GM10847 (cell line): ENCODE measurements around the gene TEN1.

Experiments
- POLR2A ChIP-seq: IDR thresholded peaks from 2 replicates; pipeline ENCODE4 v1.6.1; 2011; ENCODE audit not compliant: insufficient read length; ENCODE audit errors: extremely low read depth

TEN1 gene

DNA sequence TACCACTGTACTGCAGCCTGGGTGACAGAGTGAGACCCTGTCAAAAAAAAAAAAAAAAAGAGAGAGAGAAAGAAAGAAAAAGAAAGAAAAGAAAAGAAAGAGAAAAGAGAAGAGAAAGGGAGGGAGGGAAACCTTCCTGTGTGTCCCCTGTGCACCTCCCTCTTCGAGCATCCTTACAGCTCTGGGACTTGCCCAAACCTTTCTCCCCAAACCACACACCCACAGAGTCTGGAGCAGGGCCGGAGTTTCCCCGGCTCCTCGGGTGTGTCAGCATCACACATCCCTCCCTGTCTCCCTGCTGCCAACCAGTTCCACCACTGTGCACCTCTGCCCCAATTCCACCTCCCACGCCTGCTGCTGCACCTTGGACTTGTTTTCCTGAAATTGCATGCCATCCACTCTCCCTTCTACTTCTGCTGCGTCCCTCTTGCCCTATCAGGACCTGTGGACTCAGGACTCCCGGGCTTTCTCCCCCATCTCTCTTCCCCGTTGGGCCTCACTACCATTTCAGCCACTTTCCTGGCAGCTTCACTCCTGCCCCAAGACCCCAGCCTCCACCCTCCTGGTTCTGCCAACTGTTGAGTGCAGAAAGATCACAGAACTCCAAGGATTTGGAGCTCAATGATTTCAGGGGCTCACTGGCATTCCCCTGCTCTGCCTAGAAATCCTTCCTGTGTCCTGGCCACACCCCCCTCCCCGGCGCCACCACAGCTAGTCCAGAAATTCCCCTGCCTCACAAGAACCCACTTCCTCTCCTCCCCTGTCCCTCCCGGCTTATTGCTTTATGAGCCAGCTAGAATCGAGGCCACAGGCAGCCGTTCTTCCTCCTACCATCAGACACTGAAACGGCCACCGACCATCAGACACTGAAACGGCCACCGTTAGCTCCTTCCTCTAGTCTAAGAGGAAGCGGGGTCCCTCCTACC is 17.9 kb downstream of the TEN1 start:
- TF ChIP-seq POLR2A = no peak

DNA sequence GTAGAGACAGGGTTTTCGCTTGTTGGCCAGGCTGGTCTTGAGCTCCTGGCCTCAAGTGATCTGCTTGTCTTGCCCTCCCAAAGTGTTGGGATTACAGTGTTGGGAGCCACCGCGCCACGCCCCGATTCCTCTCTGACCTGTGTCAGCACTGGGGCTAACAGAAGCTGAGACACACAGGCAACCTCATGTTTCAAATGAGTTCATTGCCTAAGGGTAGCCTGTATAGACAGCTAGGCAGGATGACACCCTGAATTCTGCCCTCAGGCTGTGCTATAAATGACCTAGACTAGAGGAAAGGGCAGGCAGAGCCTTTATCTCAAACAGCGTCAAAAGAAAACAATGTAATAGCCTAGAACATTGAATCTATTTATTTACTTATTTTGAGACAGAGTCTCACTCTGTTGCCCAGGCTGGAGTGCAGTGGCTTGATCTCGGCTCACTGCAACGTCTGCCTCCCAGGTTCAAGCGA is 19.3 kb downstream of the TEN1 start:
- no peak for TF ChIP-seq POLR2A

DNA sequence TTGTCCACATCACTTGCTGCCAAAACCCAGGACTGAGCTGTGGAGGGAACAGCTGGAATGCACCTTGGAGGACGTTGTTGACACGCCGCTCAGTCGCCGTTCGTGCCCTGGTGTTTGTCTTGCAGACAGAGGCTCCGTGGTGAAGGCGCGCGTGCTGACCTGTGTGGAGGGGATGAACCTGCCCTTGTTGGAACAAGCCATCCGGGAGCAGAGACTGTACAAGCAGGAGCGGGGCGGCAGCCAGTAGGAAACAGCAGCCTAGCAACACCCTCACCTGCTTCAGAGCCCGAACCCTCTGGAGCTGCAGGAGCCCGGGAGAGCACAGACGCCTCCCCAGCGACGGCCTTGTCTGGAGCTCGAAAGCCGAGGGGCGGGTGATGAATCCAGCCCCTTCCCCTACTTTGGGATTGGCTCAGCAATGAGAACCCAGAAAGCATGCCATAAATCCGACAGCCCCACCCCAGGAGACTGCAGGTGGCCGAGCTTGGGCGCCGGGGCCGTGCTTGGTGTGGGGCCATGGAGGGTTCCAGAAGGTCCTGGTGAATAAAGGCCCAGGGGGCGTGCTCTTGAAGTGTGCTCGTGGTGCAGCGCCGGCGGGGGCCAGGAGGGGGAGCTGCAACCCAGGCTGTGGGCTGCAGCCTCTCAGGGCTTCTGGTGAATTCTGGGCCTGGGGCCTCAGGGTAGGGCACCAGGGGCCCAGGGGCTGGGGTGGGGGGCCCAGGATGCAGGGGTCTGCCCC is 21.1 kb downstream of the TEN1 start:
- no peak for TF ChIP-seq POLR2A

DNA sequence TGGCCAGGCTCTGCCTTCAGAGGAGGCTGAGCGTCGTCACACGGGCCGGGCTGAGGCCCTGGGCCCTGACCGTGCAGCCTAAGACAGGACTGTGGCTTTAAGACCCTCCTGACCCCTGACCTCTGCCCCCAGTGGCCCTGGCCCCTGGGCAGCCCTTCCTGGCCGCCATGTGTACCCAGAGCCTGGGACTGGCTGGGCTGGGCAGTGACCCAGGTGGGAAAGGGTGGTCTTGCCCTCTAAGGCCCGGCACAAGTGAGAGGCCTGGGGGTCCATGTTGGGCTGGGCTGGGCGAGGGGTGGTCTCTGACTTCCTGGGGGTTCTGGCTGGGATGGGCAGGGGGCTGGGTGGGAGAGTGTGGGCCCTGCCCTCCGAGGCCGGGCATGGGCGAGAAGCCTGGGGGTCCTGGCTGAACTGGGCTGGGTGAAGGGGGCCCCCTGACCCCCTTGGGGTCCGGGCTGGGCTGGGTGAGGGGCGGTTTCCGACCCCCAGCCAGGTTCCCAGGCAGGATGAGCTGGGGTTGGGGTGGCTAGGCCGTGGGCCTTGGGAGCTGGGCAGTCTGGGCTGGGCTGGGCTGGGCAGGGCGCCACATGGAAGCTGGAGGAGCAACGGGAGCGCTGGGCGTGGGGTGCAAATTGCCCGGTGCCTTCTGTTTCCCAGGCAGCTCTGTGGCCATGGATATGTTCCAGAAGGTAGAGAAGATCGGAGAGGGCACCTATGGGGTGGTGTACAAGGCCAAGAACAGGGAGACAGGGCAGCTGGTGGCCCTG is 21.9 kb downstream of the TEN1 start, which contains the start of gene CDK3:
CDK3 (plus strand) TSS at position 101 of the 767 bp plus-strand sequence; CDS start at position 672, 571 bp downstream.
- no peak for TF ChIP-seq POLR2A

DNA sequence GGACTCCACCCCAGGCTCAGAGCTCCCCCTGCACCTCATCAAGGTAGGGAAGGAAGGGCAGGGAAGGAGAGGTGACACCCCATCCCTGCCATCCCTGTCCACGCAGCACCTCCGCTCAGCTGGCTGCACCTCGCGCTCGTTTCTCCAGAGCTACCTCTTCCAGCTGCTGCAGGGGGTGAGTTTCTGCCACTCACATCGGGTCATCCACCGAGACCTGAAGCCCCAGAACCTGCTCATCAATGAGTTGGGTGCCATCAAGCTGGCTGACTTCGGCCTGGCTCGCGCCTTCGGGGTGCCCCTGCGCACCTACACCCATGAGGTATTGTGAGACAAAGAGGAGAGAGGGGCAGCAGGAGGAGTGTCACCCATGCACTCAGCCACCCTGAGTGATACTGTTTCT is 23.1 kb downstream of the TEN1 start:
- TF ChIP-seq POLR2A = no peak

DNA sequence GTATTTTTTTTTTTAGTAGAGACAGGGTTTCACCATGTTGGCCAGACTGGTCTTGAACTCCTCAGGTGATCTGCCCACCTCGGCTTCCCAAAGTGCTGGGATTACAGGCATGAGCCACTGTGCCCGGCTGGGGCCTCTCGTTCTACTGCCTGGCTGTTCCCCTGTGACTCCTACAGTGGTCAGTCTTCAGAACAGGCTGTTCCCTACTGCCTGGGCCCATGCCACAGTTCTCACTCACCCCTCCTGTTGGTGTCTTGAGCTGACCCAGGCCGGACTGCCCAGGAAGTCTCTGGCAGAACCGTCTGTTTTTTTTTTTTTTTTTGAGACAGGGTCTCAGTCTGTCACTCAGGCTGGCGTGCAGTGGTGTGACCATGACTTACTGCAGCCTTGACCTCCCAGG is 24.9 kb downstream of the TEN1 start:
- no peak for TF ChIP-seq POLR2A

DNA sequence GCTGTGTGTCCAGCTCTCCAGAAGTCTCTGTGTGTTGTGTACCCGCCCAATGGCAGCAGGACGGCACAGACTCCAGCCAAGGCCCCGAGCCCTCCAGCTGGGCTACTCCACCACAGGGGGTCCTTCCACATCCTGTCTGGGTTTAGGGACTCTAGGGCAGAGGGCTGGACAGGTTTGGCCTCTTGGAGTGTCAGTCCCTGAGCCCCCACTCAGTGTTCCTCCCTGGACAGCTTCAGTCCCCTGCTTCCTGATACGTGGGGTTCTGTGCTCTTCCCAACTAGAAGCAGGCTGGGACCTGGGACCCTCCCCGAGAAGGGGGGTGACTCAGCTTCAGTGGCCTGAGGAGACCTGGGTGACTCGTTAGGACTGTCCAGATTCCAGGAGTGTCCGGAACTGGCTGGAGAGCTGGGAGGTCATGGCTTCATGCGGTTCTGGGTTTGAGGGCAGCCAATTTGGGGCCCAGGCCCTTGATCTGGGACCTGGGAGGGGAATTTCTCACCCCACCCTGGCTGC is 25.8 kb downstream of the TEN1 start:
- no peak for TF ChIP-seq POLR2A

DNA sequence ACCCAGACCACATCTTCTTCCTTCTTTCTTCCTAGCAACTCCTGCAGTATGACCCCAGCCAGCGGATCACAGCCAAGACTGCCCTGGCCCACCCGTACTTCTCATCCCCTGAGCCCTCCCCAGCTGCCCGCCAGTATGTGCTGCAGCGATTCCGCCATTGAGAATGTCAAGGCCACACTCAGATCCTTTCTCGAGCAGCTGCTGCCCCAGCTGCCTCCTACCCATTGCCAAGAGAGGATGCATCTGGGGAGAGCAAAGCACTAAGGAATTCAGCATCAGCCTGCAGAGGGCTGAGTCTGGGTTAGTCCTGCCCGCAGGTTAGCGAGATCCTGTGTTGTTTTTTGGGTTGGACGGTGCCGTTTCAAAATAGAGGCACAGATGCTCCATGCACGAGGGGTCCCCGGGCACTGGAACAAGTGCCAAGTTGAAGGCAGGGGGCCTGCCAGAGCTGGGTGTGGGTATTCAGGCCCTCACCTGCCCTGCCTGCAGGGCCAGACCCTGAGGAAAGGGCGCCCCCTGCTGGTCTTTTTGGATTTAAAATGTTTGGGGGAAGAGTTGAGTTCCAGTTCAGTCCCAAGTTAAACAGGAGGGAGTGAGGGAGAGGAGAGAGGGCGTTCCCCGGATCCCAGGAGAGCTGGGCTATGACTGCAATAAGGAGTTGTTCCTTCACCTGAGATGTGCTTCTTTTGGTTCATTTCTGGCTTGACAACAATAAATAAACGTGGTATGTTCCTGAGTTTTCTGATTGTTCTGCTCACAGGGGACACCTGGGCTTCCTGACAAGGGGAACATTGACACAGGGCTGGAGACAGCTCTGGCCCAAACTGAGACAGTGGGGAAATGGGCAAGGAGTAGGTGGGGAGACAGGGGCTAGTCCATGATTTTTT is 26.5 kb downstream of the TEN1 start:
- no peak for TF ChIP-seq POLR2A

DNA sequence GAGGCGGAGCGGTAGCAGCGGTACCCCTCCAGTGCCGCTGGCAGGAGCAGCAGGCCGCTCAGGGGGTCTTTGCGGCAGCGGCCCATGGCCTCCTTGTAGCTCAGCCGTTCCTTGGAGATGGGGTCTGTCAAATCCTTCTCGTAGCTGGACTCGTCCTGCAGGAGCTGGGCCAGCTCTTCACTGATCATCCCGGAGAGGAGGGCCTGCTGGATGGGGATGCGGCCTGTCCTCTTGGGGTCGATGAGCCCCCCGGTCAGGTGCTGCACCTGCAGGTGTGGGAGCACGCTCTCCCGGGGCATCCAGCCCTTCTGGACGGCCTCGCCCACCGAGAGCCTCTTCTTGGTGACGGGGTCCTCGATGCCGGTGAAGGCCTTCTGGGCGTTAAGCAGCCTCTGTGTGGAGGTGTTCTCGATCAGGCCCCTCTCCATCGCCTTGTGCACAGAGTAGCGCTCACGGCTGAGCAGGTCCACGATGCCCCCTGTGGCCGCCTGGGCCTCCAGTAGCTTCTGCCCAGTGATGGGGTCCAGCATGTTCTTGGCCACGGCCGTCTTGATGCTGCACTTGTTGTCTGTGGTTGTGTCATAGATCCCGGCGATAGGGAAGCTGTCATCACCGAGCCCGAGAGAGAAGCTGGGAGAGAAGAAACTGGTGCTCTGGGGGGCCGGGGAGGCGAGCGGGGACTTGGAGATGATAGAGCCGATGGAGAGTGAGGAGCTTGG is 28.2 kb downstream of the TEN1 start:
- no peak for TF ChIP-seq POLR2A

DNA sequence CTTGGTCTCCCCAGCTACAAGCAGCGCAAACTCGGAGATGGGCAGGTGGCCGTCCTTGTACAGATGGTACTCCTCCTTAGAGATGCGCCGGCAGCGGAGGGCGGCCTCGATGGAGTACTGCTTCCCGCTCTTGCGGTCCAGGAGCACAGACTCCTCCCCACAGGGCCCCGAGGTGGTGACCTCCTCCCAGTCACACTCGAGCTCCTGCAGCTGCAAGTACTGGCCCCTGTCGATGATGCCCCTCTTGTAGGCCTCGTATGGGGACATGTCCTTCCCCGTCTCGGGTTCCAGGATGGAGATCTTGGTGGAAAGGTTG is 28.8 kb downstream of the TEN1 start:
- no peak for TF ChIP-seq POLR2A

DNA sequence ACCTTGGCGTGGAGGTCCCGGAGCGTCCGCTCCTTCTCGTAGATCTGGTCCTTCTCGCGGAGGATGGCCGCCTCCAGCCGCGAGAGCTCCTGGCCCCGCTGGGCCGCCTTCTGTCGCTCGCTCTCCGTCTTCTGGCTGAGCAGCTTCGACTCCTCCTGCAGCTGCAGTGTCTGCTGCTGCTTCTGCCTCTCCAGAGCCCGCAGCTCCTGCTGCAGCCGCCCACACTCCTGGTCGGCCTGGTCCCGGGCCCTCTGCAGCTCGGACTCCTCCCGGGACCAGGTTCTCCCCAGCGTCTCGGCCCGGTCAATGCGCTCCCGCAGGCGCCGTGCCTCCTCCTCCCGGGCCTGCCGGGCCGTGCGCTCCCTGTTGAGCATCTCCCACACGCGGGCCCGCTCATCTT is 29.2 kb downstream of the TEN1 start:
- no peak for TF ChIP-seq POLR2A

DNA sequence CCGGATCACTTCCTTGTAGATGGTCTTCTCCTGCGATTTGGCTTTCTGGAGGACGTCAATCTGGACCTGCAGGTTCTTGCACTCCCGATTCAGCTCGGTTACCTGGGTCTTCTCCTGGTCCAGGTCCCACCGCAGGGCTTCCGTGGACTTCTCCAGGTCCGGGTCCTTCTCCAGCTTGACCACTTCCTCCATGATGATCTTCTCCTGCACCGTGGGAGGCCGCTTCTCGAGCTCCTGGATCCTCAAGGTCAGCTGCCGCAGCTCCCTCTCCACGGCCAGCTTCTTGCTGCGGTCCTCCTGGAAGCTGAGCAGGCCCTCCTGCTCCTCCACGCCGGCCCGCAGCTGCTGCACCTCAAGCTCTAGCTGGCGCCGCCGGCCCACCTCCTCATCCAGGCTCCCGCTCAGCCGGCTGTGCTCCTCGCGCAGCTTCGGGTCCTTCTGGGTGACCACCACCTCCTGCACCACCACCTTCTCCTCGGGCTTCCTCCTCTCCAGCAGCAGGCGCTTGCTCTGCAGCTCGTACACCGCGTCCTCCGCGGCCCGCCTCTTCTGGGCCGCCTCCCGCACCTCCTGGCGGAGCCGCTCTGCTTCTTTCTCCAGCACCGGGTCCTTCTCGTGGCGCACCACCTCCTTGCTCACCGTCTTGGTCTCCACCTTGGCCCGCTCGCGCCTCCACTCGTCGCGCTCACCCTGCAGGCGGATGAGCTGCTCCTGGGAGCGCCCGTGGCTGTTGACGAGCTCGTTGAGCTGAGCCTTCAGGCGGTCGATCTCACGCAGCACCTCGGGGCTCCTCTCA is 29.8 kb downstream of the TEN1 start:
- TF ChIP-seq POLR2A = no peak

DNA sequence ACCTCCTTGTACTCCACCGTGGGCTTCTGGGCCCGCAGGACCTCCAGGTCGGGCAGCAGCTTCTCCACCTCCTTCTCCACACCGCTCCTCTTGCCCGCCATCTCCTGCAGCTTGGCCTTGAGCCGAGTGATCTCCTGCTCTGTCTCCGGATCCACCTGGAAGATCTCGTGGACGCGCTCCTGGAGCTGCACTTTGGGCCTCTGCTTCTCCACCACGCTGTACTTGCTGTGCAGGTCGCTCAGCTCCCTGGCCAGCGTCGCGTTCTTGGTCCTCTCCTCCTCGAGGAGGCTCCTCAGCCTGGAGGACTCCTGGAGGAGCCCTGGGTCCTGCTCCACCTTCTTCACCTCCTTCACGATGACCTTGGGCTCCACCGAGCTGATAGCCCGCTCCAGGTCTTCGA is 30.4 kb downstream of the TEN1 start:
- no peak for TF ChIP-seq POLR2A
